Stimulated activated naive B cell treated with anti-CD40 and anti-IgM and Interleukin-4, amounts not matched to agents 10 μg/mL and 1 μg/mL and 100 μg/mL, for 72 hours (primary cell): ENCODE results near the gene NBPF4.
"Not testable (repeated sequence)": the region's sequence is repeated elsewhere in the genome, so short reads cannot be mapped to it uniquely, and the experiment has no call there.

Experiments used
- ATAC-seq, 2 donors: fragments of 150-1000 bp; cut with Tn5 transposase; replicated peaks; 2 replicates each; pipeline ENCODE4 v1.10.0; 2021; ENCODE audit warnings: moderate library complexity in 1 of 2
- DNase-seq: peaks from one replicate; pipeline ENCODE4 v3.0.0; 2021
- H3K27ac Mint-ChIP-seq: one replicate; pipeline ENCODE4 v1.8.0; 2022; ENCODE audit warnings: mild to moderate bottlenecking, mixed read lengths
- H3K27me3 Mint-ChIP-seq, 2 donors: one replicate each; pipeline ENCODE4 v1.8.0; 2022; ENCODE audit warnings: mixed read lengths in 2 of 2
- H3K36me3 Mint-ChIP-seq, 2 donors: one replicate each; pipeline ENCODE4 v1.8.0; 2022; ENCODE audit warnings: mixed read lengths in 2 of 2, mild to moderate bottlenecking in 1 of 2
- H3K4me1 Mint-ChIP-seq, 2 donors: one replicate each; pipeline ENCODE4 v1.8.0; 2022; ENCODE audit warnings: mixed read lengths in 2 of 2, mild to moderate bottlenecking in 1 of 2
- H3K4me3 Mint-ChIP-seq, 2 donors: one replicate each; pipeline ENCODE4 v1.8.0; 2022; ENCODE audit warnings: mild to moderate bottlenecking in 2 of 2, mixed read lengths in 2 of 2, moderate library complexity in 1 of 2
- H3K9me3 Mint-ChIP-seq, 2 donors: one replicate each; pipeline ENCODE4 v1.8.0; 2022; ENCODE audit warnings: mixed read lengths in 2 of 2, mild to moderate bottlenecking in 1 of 2

NBPF4 gene

GRCh38 chr1:108223226-108223625, 20.6 kb downstream of the NBPF4 start:
- H3K27me3 Mint-ChIP-seq, H3K4me1 Mint-ChIP-seq, H3K9me3 Mint-ChIP-seq, ATAC-seq, DNase-seq, H3K27ac Mint-ChIP-seq, H3K4me3 Mint-ChIP-seq, H3K36me3 Mint-ChIP-seq: not testable (repeated sequence)

- not testable (repeated sequence) for H3K27me3 Mint-ChIP-seq, ATAC-seq, H3K36me3 Mint-ChIP-seq, DNase-seq, H3K9me3 Mint-ChIP-seq, H3K27ac Mint-ChIP-seq, H3K4me1 Mint-ChIP-seq, H3K4me3 Mint-ChIP-seq
Observed at GRCh38 chr1:108217515-108218174, 26.2 kb downstream of the NBPF4 start.

GRCh38 chr1:108217007-108217406, 26.9 kb downstream of the NBPF4 start:
- H3K4me3 Mint-ChIP-seq, H3K4me1 Mint-ChIP-seq, H3K9me3 Mint-ChIP-seq, ATAC-seq, DNase-seq, H3K36me3 Mint-ChIP-seq, H3K27me3 Mint-ChIP-seq, H3K27ac Mint-ChIP-seq: not testable (repeated sequence)

- not testable (repeated sequence) for H3K9me3 Mint-ChIP-seq, H3K4me1 Mint-ChIP-seq, ATAC-seq, H3K27ac Mint-ChIP-seq, H3K36me3 Mint-ChIP-seq, H3K27me3 Mint-ChIP-seq, DNase-seq, H3K4me3 Mint-ChIP-seq
Observed at GRCh38 chr1:108216028-108216890, 27.6 kb downstream of the NBPF4 start.

DNA sequence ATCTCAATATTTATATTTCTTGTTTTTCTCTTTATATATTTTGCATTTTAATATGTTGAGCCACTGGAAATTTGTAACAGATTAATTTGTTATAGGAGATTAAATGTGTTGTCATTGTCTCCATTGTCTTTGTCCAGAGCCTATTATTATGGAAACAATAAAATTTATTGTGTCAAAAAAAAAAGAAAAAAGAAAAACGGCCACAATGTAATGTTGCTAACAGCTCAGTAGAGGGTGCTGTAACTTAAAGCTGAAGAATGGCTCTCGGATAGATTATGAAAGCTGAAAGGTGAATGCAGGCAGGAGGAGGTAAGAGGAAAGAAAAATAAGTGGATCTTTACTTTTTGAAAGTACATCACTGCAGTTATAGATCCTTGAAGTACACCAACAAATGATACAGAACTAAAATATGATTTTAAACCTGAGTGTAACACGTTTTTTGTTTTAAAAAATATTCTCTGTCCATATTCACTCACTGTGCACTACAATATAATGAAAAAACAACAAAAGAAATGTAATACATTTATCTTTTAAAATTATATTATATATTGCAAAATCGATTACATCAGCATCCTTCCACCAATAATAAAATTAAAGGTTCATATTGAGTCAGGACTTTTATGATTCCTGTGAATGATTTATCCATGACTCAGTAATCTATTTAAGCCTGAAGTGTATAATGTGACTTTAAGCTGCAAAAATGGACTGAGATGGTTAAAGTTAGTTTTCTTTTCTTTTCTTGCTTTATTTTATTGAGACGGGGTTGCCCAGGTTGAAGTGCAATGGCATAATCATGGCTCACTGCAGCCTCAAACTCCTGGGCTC, 29.0 kb downstream of the NBPF4 start:
- DNase-seq, H3K4me3 Mint-ChIP-seq, H3K27ac Mint-ChIP-seq, H3K9me3 Mint-ChIP-seq, H3K36me3 Mint-ChIP-seq, H3K4me1 Mint-ChIP-seq: not testable (repeated sequence)
- peaks cover 12 to 13% of the 10 kb centered on the region in 2 donors for H3K27me3 Mint-ChIP-seq
- ATAC-seq = peak; percentile 56

GRCh38 chr1:108211014-108211413, 32.9 kb downstream of the NBPF4 start:
- DNase-seq (no peak), ATAC-seq (no peak)
- H3K27ac Mint-ChIP-seq = no peak overlapping the region
- H3K36me3 Mint-ChIP-seq = no peaks in the 10 kb centered on the region
- peaks cover 22 to 28% of the 10 kb centered on the region in 2 donors for H3K27me3 Mint-ChIP-seq
- H3K4me1 Mint-ChIP-seq = no peaks in the 10 kb centered on the region
- H3K4me3 Mint-ChIP-seq = no peak overlapping the region
- H3K9me3 Mint-ChIP-seq = no peaks in the 10 kb centered on the region

- Mint-ChIP-seq H3K9me3 (peaks cover 0 to 1% of the 10 kb centered on the region in 2 donors), H3K4me3 (no peak overlapping the region), H3K36me3 (no peaks in the 10 kb centered on the region), H3K27me3 (peaks cover 22 to 28% of the 10 kb centered on the region in 2 donors), H3K4me1 (no peaks in the 10 kb centered on the region), H3K27ac (no peak overlapping the region)
- no peak for DNase-seq
- no peak for ATAC-seq
Observed at GRCh38 chr1:108209456-108210108, 34.3 kb downstream of the NBPF4 start.

GRCh38 chr1:108208724-108209446, 35.0 kb downstream of the NBPF4 start:
- H3K9me3 Mint-ChIP-seq = peaks cover 3% of the 10 kb centered on the region in 2 donors
- no peak overlapping the region for H3K4me3 Mint-ChIP-seq
- H3K4me1 Mint-ChIP-seq = no peaks in the 10 kb centered on the region
- DNase-seq (no peak), ATAC-seq (no peak)
- H3K27ac Mint-ChIP-seq = no peak overlapping the region
- peaks cover 22 to 28% of the 10 kb centered on the region in 2 donors for H3K27me3 Mint-ChIP-seq
- no peaks in the 10 kb centered on the region for H3K36me3 Mint-ChIP-seq

DNA sequence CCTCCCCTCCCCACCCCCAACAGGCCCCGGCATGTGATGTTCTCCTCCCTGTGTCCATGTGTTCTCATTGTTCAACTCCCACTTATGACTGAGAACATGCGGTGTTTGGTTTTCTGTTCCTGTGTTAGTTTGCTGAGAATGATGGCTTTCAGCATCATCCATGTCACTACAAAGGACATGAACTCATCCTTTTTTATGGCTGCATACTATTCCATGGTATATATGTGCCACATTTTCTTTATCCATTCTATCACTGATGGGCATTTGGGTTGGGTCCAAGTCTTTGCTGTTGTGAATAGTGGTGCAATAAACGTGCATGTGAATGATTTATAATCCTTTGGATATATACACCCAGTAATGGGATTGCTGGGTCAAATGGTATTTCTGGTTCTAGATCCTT, 40.3 kb downstream of the NBPF4 start:
- H3K36me3 Mint-ChIP-seq, DNase-seq, H3K27ac Mint-ChIP-seq, H3K4me3 Mint-ChIP-seq, H3K27me3 Mint-ChIP-seq, ATAC-seq, H3K9me3 Mint-ChIP-seq: not testable (repeated sequence)
- peaks cover 12 to 17% of the 10 kb centered on the region in 2 donors for H3K4me1 Mint-ChIP-seq

DNA sequence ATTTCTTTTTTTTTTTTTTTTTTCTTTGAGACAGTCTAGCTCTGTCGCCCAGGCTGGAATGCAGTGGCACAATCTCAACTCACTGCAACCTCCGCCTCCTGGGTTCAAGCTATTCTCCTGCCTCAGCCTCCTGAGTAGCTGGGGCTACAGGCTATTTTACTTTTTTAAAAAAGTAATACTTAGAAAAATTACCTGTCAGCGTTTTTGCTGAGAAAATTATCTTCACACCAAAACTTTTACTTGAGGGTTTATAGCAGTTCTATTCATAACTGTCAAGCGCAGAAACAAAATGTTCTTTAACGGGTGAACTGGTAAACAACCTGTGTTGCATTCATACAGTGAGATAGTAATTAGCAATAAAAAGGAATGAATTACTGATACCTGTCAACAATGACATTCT, 42.2 kb downstream of the NBPF4 start:
- no peak overlapping the region for H3K4me3 Mint-ChIP-seq
- peaks cover 3 to 4% of the 10 kb centered on the region in 2 donors for H3K9me3 Mint-ChIP-seq
- DNase-seq = no peak
- H3K27ac Mint-ChIP-seq = no peak overlapping the region
- H3K27me3 Mint-ChIP-seq = peaks cover 0 to 7% of the 10 kb centered on the region in 2 donors
- no peak for ATAC-seq
- H3K4me1 Mint-ChIP-seq = peaks cover 19 to 31% of the 10 kb centered on the region in 2 donors
- H3K36me3 Mint-ChIP-seq = peaks cover 2 to 12% of the 10 kb centered on the region in 2 donors

DNA sequence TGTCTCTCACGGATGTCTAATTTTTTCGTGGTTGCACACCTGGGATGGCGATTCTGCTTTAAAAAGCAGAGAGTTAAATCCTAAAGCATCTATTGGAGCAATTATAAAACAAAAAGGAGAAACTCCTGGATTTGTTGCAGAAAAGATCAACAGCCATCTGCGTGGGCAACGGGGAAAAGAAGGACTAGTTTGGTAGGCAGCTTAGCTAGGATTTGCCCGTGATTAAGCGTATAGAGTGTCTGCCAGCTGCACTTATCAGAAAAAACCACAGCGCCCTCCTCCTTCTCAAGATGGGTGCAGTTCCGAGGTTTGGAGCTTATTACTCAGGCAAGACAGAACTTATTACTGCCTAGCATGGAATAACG, 43.2 kb downstream of the NBPF4 start:
- Mint-ChIP-seq H3K9me3 (peaks cover 3 to 4% of the 10 kb centered on the region in 2 donors), H3K27me3 (no peaks in the 10 kb centered on the region), H3K36me3 (peaks cover 6 to 16% of the 10 kb centered on the region in 2 donors), H3K4me3 (peak overlapping the region; percentile 94 to 98), H3K4me1 (peaks cover 21 to 36% of the 10 kb centered on the region in 2 donors), H3K27ac (peak overlapping the region; percentile 91)
- ATAC-seq (peak; percentile 52 to 55), DNase-seq (peak; percentile 14)

GRCh38 chr1:108199781-108200686, 43.8 kb downstream of the NBPF4 start, which contains the start of gene SLC25A24:
Gene SLC25A24 (minus strand): TSS chr1:108200343. CDS start chr1:108200138, 205 bp downstream.
- no peaks in the 10 kb centered on the region for H3K27me3 Mint-ChIP-seq

More at GRCh38 chr1:108199781-108200686, 43.8 kb downstream of the NBPF4 start, which contains the start of gene SLC25A24:
- Mint-ChIP-seq H3K4me3 (peak within 1 kb of the TSS; percentile 94 to 98), H3K9me3 (peaks cover 3 to 4% of the 10 kb centered on the region in 2 donors), H3K4me1 (peaks cover 24 to 36% of the 10 kb centered on the region in 2 donors), H3K27ac (peak within 1 kb of the TSS; percentile 93), H3K36me3 (peaks cover 6 to 19% of the 10 kb centered on the region in 2 donors)
- ATAC-seq (peak; percentile 97 to 98), DNase-seq (peak; percentile 84)
